GM19239 (cell line): ENCODE measurements around the gene KIRREL1.
A peak's percentile ranks its signal among the peaks of the same experiment; 100 is the strongest.

Source experiments
- DNase-seq: peaks from one replicate; pipeline ENCODE4 v3.0.0; 2011; ENCODE audit warnings: low spot score; ENCODE audit not compliant: insufficient read length
- FAIRE-seq: peaks from 2 replicates; lab custom pipeline; 2011; peaks lifted over from hg19 to GRCh38; lab: Jason Lieb, UNC

The KIRREL1 gene

DNA sequence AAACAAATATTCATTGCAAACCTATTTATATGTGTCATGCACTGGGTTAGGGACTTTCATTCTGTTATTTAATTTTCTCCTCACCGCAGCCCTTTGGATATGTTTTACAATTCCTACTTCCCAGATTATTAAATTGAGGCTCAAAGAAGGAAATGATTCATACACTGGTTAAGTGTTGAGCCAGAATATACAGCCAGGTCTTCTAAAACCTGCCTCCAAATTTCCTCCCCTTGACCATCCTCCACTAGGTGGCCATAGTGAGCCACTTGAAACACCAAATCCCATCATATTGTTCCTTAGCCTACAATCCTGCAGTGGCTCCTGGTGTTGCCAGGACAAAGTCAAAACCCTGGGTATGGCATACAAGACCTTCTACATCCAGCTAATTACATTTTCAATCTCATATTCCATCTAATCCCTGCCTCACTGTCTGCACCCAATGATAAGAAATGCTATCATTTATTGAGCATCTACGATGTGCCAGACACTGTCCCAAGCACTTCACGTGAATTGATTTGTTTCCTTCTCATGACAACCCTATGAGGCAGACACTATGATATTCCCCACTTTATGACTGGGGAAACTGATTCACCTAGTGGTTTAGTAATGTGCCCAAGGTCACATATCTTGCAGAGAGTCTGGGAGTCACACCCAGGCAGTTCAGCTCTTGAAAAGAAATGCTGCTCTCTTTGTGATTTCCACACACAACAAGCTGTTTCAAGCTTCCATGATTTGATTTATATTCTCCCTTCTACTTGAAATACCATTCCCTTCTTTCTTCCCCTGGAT is 23.6 kb upstream of the KIRREL1 start:
- FAIRE-seq (peak; percentile 71), DNase-seq (no peak)

DNA sequence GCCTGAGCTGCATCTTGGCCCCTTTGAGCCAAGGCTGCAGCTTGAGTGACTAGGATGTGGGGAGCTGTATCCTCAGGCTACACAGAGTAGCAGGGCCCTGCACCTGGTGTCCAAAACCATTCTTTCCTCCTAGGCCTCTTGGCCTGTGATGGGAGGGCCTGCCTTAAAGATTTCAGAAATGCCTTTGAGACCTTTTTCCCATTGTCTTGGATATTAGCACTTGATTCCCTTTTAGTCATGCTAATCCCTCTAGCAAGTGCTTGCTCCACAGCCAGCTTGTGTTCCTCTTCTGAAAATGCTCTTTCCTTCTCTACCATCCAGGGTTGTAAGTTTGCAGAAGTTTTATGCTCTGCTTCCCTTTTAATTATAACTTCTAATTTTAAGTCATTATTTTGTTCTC is 21.7 kb upstream of the KIRREL1 start:
- FAIRE-seq (no peak), DNase-seq (no peak)

- DNase-seq: no peak
- FAIRE-seq: no peak
Observed at GRCh38 chr1:157975228-157975950, 18.1 kb upstream of the KIRREL1 start.

GRCh38 chr1:157976888-157977287 is 16.6 kb upstream of the KIRREL1 start:
- no peak for FAIRE-seq
- no peak for DNase-seq

GRCh38 chr1:157978586-157979403 is 14.7 kb upstream of the KIRREL1 start:
- no peak for FAIRE-seq

DNA sequence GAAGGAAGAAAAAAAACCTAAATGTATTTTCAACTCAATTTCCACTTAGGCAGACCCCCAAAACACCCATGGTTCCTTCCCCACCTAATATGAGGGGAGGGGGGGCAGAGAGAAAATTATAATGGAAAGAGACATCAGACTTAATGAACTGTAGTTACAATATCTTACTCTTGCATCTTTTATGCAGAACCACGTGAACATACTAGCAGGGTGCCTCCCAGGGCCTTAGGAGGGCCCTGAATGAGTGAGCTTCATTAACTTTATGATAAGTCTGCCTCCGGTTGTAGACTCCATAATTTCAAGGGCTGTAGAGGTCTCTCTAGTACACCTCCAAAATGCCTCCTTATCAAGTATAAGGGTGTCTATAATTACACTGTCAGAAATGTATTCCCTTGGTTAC is 11.3 kb upstream of the KIRREL1 start:
- FAIRE-seq: no peak
- DNase-seq: no peak

More at GRCh38 chr1:157978586-157979403, 14.7 kb upstream of the KIRREL1 start:
- no peak for DNase-seq

- FAIRE-seq (no peak), DNase-seq (no peak)
Observed at GRCh38 chr1:157983787-157984186, 9.7 kb upstream of the KIRREL1 start.

DNA sequence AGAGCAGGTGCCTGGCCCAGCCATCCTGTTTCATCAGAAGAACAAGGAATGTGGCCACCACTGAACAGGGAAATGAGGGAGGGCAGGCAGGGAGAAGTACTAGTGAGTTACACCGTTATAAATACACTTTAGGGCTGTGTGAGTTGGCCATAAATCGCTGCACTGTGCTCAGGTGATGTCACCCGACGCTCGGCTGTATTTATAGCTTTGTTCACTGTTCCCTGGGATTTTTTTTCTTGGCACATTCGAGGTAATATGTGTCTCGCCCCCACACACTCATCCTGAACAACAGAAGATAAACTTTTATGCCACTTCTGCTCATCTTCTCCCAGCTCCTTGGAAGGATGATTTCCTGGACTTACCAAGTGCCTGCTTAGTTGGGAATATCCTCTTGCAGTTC is 9.0 kb upstream of the KIRREL1 start:
- FAIRE-seq (no peak), DNase-seq (no peak)

- FAIRE-seq: no peak
- DNase-seq: no peak
Observed at GRCh38 chr1:157985473-157985872, 8.0 kb upstream of the KIRREL1 start.

DNA sequence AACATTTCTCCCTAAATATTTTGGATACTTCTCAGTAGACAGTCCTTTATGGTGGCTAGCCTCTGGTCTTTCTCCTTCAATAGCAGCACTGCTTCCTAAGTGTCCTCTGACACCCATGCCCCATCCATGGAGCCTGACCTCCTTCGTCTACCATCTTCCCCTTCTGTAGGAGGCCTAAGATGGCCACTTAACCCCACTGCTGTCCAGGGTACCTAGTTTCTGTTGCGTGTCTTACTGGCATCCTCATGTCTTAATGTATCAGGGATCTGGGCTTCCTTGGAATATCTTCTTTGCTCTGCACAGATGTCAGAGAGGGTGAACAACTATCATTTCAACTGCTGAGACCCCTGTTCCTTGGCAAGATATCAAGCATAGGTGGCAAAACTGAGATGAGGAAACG is 5.4 kb upstream of the KIRREL1 start:
- no peak for FAIRE-seq
- no peak for DNase-seq

- FAIRE-seq: peak; percentile 70
Observed at GRCh38 chr1:157992031-157992832, 1.2 kb upstream of the KIRREL1 start.

DNA sequence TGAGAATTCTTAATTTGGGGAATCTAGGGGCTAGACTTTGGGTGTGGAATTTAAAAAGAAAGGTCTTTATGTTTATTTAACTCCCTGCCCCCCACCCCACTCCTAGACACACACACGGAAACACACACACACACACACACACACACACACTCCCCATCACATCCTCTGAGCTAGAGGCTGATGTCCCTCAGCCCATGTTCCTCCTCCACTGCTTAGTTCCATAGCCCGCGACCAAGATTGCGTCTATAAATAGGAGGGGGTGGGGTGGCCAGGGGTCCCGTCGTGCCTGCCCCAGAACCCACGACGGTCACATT is 655 bp upstream of the KIRREL1 start:
- FAIRE-seq: no peak

More at GRCh38 chr1:157992031-157992832, 1.2 kb upstream of the KIRREL1 start:
- DNase-seq: peak; percentile 78

DNA sequence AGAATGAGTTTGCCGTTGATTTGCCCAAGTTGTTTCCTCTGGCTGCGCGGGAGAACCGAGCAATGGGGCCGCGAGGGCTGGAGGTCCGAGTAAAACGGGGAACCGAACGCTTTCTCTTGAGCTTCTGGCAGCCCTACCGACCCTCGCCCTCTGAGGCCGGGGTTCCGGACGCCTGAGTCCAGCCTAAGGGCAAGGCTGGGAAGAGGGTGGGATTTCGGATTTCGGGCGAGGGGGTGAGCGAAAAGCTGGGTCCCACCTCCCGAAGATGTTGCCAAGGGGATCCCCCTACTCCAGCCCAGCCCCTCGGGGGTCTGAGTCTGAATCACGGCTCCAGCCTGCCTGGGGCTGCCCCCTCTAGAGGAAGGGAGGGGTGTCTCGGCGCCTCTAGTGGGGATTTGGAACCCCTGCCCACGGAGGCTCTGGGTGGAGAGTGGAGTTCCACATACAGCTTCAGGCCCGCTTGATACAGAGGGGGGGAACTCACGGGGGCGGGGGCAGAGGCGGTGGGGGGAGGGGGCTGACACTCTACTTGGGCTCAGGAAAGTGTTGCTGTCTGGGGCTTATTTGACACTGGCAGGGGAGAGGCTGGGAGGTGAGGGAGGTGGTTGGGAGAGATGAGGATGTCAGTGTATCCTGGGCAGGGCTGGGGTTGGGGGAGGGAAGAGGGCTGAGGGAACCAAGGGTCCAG is 617 bp downstream of the KIRREL1 start:
- DNase-seq (no peak), FAIRE-seq (no peak)

More for the DNA sequence above, 655 bp upstream of the KIRREL1 start:
- no peak for DNase-seq

DNA sequence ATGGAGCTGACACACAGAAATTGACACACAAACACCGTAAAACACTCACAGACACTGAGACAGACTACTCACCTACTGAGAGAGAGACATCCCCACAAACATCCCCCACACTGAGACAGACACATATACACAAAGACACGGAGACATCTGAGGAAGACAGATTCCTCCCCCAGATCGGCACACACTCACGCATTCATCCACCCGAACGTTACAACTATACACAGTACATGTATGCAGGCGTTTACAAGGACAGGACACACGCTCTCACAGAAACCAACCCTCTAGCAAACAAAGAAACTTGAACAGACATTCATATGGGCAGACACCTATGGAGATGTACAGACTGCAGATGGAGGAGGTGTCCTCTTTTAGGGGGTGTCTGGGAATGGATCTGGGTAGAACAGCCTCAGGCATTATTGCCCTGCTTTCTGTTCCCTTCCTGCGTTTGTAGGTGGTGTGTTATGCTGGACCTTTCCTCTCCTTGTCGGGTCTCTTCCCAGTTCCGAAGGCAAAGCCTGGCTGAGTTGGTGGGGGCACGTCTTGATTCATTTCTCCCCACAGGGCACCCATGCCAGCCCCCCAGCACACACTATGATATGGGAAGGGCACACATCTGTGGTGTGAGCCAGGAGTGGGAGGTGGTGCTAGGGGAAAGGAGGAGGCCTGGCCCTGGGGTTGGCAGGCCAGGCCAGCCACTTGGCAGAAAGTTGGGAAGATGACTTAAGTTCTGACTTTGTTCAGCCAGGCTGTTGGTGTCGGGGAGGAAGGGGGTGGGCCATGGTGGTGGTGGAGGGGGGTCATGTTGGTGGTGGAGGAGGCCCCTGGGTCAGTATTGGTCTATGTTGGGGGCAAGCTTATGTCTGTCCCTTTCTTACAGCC is 1.5 kb downstream of the KIRREL1 start:
- DNase-seq (no peak), FAIRE-seq (no peak)

- FAIRE-seq (no peak), DNase-seq (no peak)
Observed at GRCh38 chr1:157995583-157996169, 2.2 kb downstream of the KIRREL1 start.

DNA sequence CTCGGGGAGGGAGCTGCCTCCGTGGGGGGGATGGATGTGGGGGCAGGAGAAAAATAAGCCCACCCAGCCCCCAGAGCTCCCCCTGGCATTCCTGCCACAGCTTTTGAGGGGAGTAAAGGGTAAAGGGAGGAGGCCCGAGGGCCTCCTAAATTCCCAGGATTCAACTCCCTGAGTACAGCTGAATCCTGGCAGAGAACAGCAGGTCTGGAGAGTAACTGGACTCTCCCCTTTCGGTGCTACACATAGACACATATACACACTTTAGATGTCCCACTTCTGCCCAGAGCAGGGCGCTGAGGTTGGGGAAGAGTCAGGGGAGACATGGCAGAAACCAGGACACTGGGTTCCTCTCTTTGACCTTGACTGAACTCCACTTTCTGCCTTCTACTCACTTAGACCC is 3.0 kb downstream of the KIRREL1 start:
- no peak for DNase-seq
- no peak for FAIRE-seq

- FAIRE-seq (no peak), DNase-seq (no peak)
Observed at GRCh38 chr1:158000507-158000906, 7.1 kb downstream of the KIRREL1 start.

- FAIRE-seq (no peak), DNase-seq (no peak)
Observed at GRCh38 chr1:158002022-158002630, 8.7 kb downstream of the KIRREL1 start.
